Dendritic cell treated with granulocyte-macrophage colony-stimulating factor and Interleukin-4, amounts not matched to agents 40 ng/mL and 50 ng/mL, for 4 days (primary cell): ENCODE results near the gene MLLT6.
"Not testable (repeated sequence)": the region's sequence is repeated elsewhere in the genome, so short reads cannot be mapped to it uniquely, and the experiment has no call there.

Experiments
- H3K27ac Mint-ChIP-seq: one replicate; pipeline ENCODE4 v1.8.0; 2022; ENCODE audit warnings: mild to moderate bottlenecking, mixed read lengths
- H3K27me3 Mint-ChIP-seq: one replicate; pipeline ENCODE4 v1.8.0; 2022; ENCODE audit warnings: mild to moderate bottlenecking, mixed read lengths
- H3K36me3 Mint-ChIP-seq: one replicate; pipeline ENCODE4 v1.8.0; 2022; ENCODE audit warnings: low read depth, mixed read lengths
- H3K4me1 Mint-ChIP-seq: one replicate; pipeline ENCODE4 v1.8.0; 2022; ENCODE audit warnings: low read depth, mixed read lengths
- H3K4me3 Mint-ChIP-seq: one replicate; pipeline ENCODE4 v1.8.0; 2022; ENCODE audit warnings: mild to moderate bottlenecking, moderate library complexity, mixed read lengths
- H3K9me3 Mint-ChIP-seq: one replicate; pipeline ENCODE4 v1.8.0; 2022; ENCODE audit warnings: mixed read lengths
- intact Hi-C: fragments of 100-400 bp; cut with micrococcal nuclease; formaldehyde crosslinking; loops from one replicate; pipeline ENCODE4 v1.15.0; 2022

MLLT6 gene

GRCh38 chr17:38719943-38720641, 15.0 kb downstream of the MLLT6 start:
- intact Hi-C loops, result no loop called here
- Mint-ChIP-seq H3K36me3 (peaks cover 98% of the 10 kb centered on the region), H3K9me3 (no peaks in the 10 kb centered on the region), H3K27me3 (no peaks in the 10 kb centered on the region), H3K4me3 (no peak overlapping the region), H3K4me1 (peaks cover 35% of the 10 kb centered on the region), H3K27ac (no peak overlapping the region)

- Mint-ChIP-seq H3K4me1 (peaks cover 37% of the 10 kb centered on the region), H3K27me3 (no peaks in the 10 kb centered on the region), H3K4me3 (no peak overlapping the region), H3K9me3 (no peaks in the 10 kb centered on the region), H3K36me3 (peaks cover 98% of the 10 kb centered on the region), H3K27ac (no peak overlapping the region)
- intact Hi-C loops, result no loop called here
Observed at GRCh38 chr17:38720941-38721340, 15.9 kb downstream of the MLLT6 start.

GRCh38 chr17:38721802-38722201, 16.7 kb downstream of the MLLT6 start:
- Mint-ChIP-seq H3K9me3 (no peaks in the 10 kb centered on the region), H3K4me1 (peaks cover 46% of the 10 kb centered on the region), H3K27me3 (no peaks in the 10 kb centered on the region), H3K36me3 (peaks cover 98% of the 10 kb centered on the region), H3K27ac (no peak overlapping the region), H3K4me3 (no peak overlapping the region)
- intact Hi-C loops, result no loop called here

- H3K4me1 Mint-ChIP-seq, result peaks cover 71% of the 10 kb centered on the region
- H3K9me3 Mint-ChIP-seq, result no peaks in the 10 kb centered on the region
- peaks cover 87% of the 10 kb centered on the region for H3K36me3 Mint-ChIP-seq
- H3K4me3 Mint-ChIP-seq, result no peak overlapping the region
- intact Hi-C loops, result no loop called here
- H3K27me3 Mint-ChIP-seq, result no peaks in the 10 kb centered on the region
- peak overlapping the region; percentile 21 for H3K27ac Mint-ChIP-seq
Observed at GRCh38 chr17:38724337-38724988, 19.4 kb downstream of the MLLT6 start.

- Mint-ChIP-seq H3K36me3 (peaks cover 81% of the 10 kb centered on the region), H3K9me3 (no peaks in the 10 kb centered on the region), H3K27ac (peak overlapping the region; percentile 21), H3K4me3 (no peak overlapping the region), H3K27me3 (no peaks in the 10 kb centered on the region), H3K4me1 (peaks cover 73% of the 10 kb centered on the region)
- intact Hi-C loops, result no loop called here
Observed at GRCh38 chr17:38725066-38725465, 20.0 kb downstream of the MLLT6 start.

- H3K4me3 Mint-ChIP-seq, result not testable (repeated sequence)
Observed at GRCh38 chr17:38726145-38726544, 21.1 kb downstream of the MLLT6 start.

GRCh38 chr17:38727736-38728135, 22.7 kb downstream of the MLLT6 start:
- H3K27ac Mint-ChIP-seq, result peak overlapping the region; percentile 79
- no peaks in the 10 kb centered on the region for H3K9me3 Mint-ChIP-seq
- H3K27me3 Mint-ChIP-seq, result no peaks in the 10 kb centered on the region
- H3K4me1 Mint-ChIP-seq, result peaks cover 87% of the 10 kb centered on the region
- intact Hi-C loops, result no loop called here
- no peak overlapping the region for H3K4me3 Mint-ChIP-seq
- H3K36me3 Mint-ChIP-seq, result peaks cover 72% of the 10 kb centered on the region

More at GRCh38 chr17:38726145-38726544, 21.1 kb downstream of the MLLT6 start:
- H3K27ac Mint-ChIP-seq, intact Hi-C loops, H3K9me3 Mint-ChIP-seq, H3K27me3 Mint-ChIP-seq: not testable (repeated sequence)
- Mint-ChIP-seq H3K4me1 (peaks cover 74% of the 10 kb centered on the region), H3K36me3 (peaks cover 77% of the 10 kb centered on the region)

- Mint-ChIP-seq H3K27ac (peak overlapping the region; percentile 79), H3K4me3 (peak overlapping the region; percentile 5), H3K4me1 (peaks cover 87% of the 10 kb centered on the region), H3K27me3 (no peaks in the 10 kb centered on the region), H3K36me3 (peaks cover 72% of the 10 kb centered on the region), H3K9me3 (no peaks in the 10 kb centered on the region)
- intact Hi-C loops, result no loop called here
Observed at GRCh38 chr17:38728290-38728831, 23.3 kb downstream of the MLLT6 start.

- H3K36me3 Mint-ChIP-seq, result peaks cover 74% of the 10 kb centered on the region
- H3K9me3 Mint-ChIP-seq, result no peaks in the 10 kb centered on the region
- peak overlapping the region; percentile 79 for H3K27ac Mint-ChIP-seq
- peaks cover 88% of the 10 kb centered on the region for H3K4me1 Mint-ChIP-seq
- H3K27me3 Mint-ChIP-seq, result no peaks in the 10 kb centered on the region
- intact Hi-C loops, result no loop called here
- peak overlapping the region; percentile 46 for H3K4me3 Mint-ChIP-seq
Observed at GRCh38 chr17:38729368-38729885, 24.4 kb downstream of the MLLT6 start.

GRCh38 chr17:38729886-38730525, 24.9 kb downstream of the MLLT6 start, which contains the start of gene CISD3:
Gene CISD3, plus strand, starts transcription at chr17:38730341. Its CDS starts 18 bp downstream, at chr17:38730359.
- Mint-ChIP-seq H3K36me3 (peaks cover 71% of the 10 kb centered on the region), H3K9me3 (no peaks in the 10 kb centered on the region), H3K27ac (peak within 1 kb of the TSS; percentile 89), H3K27me3 (no peaks in the 10 kb centered on the region), H3K4me3 (peak within 1 kb of the TSS; percentile 90), H3K4me1 (peaks cover 86% of the 10 kb centered on the region)
- intact Hi-C loops, result loop anchor here (1.0 to 10.0 kb wide), 3 partner anchors 22 to 175 kb away; partner anchors contain the start of gene PSMB3

- no peaks in the 10 kb centered on the region for H3K9me3 Mint-ChIP-seq
- peak overlapping the region; percentile 90 for H3K4me3 Mint-ChIP-seq
- peaks cover 4% of the 10 kb centered on the region for H3K27me3 Mint-ChIP-seq
- peaks cover 87% of the 10 kb centered on the region for H3K4me1 Mint-ChIP-seq
- intact Hi-C loops, result loop anchor here (1.0 to 10.0 kb wide), 3 partner anchors 22 to 176 kb away; partner anchors contain the start of gene PSMB3
- peak overlapping the region; percentile 89 for H3K27ac Mint-ChIP-seq
- peaks cover 64% of the 10 kb centered on the region for H3K36me3 Mint-ChIP-seq
Observed at GRCh38 chr17:38730526-38731379, 25.7 kb downstream of the MLLT6 start.

GRCh38 chr17:38731526-38732294, 26.6 kb downstream of the MLLT6 start:
- Mint-ChIP-seq H3K27ac (peak overlapping the region; percentile 89), H3K27me3 (peaks cover 7% of the 10 kb centered on the region), H3K4me3 (peak overlapping the region; percentile 90), H3K36me3 (peaks cover 54% of the 10 kb centered on the region), H3K9me3 (no peaks in the 10 kb centered on the region), H3K4me1 (peaks cover 77% of the 10 kb centered on the region)
- intact Hi-C loops, result loop anchor here (10.0 kb wide), 1 partner anchor 177 kb away; no protein-coding TSS in a partner anchor
